GM10266 (cell line): Measurements from ENCODE around the gene EPB41L3.
"Not testable (repeated sequence)": the region's sequence is repeated elsewhere in the genome, so short reads cannot be mapped to it uniquely, and the experiment has no call there.

Source experiments
- DNase-seq: peaks from one replicate; pipeline ENCODE4 v3.0.0; 2012; ENCODE audit errors: extremely low spot score
- CTCF ChIP-seq: IDR thresholded peaks from 2 replicates; pipeline ENCODE4 v1.5.1; 2012; ENCODE audit warnings: mild to moderate bottlenecking, low read depth; ENCODE audit not compliant: control insufficient read depth, insufficient read depth; ENCODE audit errors: missing control alignments

Gene EPB41L3

GRCh38 chr18:5498452-5498851 lies 45.3 kb downstream of the EPB41L3 start:
- DNase-seq, result no peak
- TF ChIP-seq CTCF, result no peak

GRCh38 chr18:5496305-5496704 lies 47.5 kb downstream of the EPB41L3 start:
- no peak for DNase-seq
- TF ChIP-seq CTCF, result no peak

- TF ChIP-seq CTCF, result no peak
- no peak for DNase-seq
Measured at GRCh38 chr18:5490753-5491480, 52.9 kb downstream of the EPB41L3 start.

- no peak for DNase-seq
- no peak for TF ChIP-seq CTCF
Measured at GRCh38 chr18:5488844-5489243, 55.0 kb downstream of the EPB41L3 start.

GRCh38 chr18:5488044-5488443 lies 55.8 kb downstream of the EPB41L3 start:
- not testable (repeated sequence) for DNase-seq

GRCh38 chr18:5484526-5484925 lies 59.3 kb downstream of the EPB41L3 start:
- TF ChIP-seq CTCF, result no peak
- DNase-seq, result no peak

GRCh38 chr18:5481621-5482020 lies 62.2 kb downstream of the EPB41L3 start:
- TF ChIP-seq CTCF, result no peak
- DNase-seq, result no peak

- no peak for TF ChIP-seq CTCF
- no peak for DNase-seq
Measured at GRCh38 chr18:5478261-5478660, 65.5 kb downstream of the EPB41L3 start.
